ENCODE data around the gene ZNF415.

DNA sequence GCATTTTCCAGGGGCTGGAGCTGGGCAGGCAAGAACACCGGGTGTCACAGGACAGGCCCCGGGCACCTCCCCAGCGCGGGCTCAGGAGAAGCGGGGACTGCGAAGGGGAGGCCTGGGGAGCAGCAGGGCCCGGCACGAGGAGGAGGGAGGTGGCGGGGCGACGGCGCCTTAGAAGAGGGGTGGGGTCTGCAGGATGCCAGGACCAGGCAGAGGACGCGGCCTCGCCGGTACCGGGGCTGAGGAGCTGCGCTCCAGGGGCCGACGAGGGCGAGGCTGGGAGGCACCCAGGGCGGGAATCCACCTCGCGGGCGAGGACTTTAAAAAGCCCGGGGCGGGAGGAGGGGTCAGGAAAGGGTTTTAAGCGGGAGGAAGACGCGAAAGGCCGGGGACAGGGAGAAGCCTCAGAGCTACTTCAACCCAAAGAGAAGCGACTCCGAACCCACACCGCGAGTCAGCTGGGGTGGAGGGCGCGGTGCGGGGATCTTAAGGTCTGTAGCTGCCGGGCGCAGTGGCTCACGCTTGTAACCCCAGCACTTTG is 25.5 kb upstream of the ZNF415 start:
- TF ChIP-seq, protein P1, sequence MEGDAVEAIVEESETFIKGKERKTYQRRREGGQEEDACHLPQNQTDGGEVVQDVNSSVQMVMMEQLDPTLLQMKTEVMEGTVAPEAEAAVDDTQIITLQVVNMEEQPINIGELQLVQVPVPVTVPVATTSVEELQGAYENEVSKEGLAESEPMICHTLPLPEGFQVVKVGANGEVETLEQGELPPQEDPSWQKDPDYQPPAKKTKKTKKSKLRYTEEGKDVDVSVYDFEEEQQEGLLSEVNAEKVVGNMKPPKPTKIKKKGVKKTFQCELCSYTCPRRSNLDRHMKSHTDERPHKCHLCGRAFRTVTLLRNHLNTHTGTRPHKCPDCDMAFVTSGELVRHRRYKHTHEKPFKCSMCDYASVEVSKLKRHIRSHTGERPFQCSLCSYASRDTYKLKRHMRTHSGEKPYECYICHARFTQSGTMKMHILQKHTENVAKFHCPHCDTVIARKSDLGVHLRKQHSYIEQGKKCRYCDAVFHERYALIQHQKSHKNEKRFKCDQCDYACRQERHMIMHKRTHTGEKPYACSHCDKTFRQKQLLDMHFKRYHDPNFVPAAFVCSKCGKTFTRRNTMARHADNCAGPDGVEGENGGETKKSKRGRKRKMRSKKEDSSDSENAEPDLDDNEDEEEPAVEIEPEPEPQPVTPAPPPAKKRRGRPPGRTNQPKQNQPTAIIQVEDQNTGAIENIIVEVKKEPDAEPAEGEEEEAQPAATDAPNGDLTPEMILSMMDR (IDR thresholded peaks at IDR 0.05) = no peak
- TF ChIP-seq POLR2A (IDR thresholded peaks at IDR 0.05) = no peak
